Activated CD8-positive, alpha-beta T cell treated with anti-CD3 and anti-CD28 coated beads, Interleukin-2, amount 10 ng/mL, durations not matched to agents 7 days and 5 days (primary cell): Measurements from ENCODE around the gene INPP5F. TPM values are rescaled to one million over a fixed set of nuclear protein-coding genes. Genes with fewer than 3 reads are reported as not detected.
"Not testable (repeated sequence)": the region's sequence is repeated elsewhere in the genome, so short reads cannot be mapped to it uniquely, and the experiment has no call there.

Experiments
- ATAC-seq: fragments of 150-1000 bp; cut with Tn5 transposase; one replicate; pipeline ENCODE4 v1.10.0; 2021; ENCODE audit warnings: moderate library complexity
- CTCF ChIA-PET: fragments of 350-600 bp; sonication (Branson Sonifier 250); formaldehyde crosslinking; loops from one replicate; lab custom pipeline; 2021; ENCODE audit warnings: antibody characterized with exemption; lab: Charles Lee
- POLR2A ChIA-PET: fragments of 350-600 bp; sonication (Branson Sonifier 250); formaldehyde crosslinking; loops from one replicate; lab custom pipeline; 2021; ENCODE audit warnings: antibody characterized with exemption; lab: Charles Lee
- DNase-seq: peaks from one replicate; pipeline ENCODE4 v3.0.0-alpha.2; 2020
- H3K27ac Mint-ChIP-seq: one replicate; pipeline ENCODE4 v1.8.0; 2021; ENCODE audit warnings: mild to moderate bottlenecking, mixed read lengths
- H3K27me3 Mint-ChIP-seq: one replicate; pipeline ENCODE4 v1.8.0; 2021; ENCODE audit warnings: low read depth, mixed read lengths
- H3K36me3 Mint-ChIP-seq: one replicate; pipeline ENCODE4 v1.8.0; 2021; ENCODE audit warnings: low read depth, mixed read lengths
- H3K4me1 Mint-ChIP-seq: one replicate; pipeline ENCODE4 v1.8.0; 2021; ENCODE audit warnings: low read depth, mixed read lengths
- H3K4me3 Mint-ChIP-seq: one replicate; pipeline ENCODE4 v1.8.0; 2021; ENCODE audit warnings: mild to moderate bottlenecking, mixed read lengths
- H3K9me3 Mint-ChIP-seq: one replicate; pipeline ENCODE4 v1.8.0; 2022; ENCODE audit warnings: mixed read lengths; ENCODE audit not compliant: insufficient read depth
- total RNA-seq, 2 experiments: library from RNA; stranded (reverse); gene quantifications; one replicate each; pipeline ENCODE4 v1.2.3, GENCODE V29; 2021

The INPP5F gene
- total RNA-seq, 2 experiments from 2014 or later: 15.9 to 17.6 TPM

DNA sequence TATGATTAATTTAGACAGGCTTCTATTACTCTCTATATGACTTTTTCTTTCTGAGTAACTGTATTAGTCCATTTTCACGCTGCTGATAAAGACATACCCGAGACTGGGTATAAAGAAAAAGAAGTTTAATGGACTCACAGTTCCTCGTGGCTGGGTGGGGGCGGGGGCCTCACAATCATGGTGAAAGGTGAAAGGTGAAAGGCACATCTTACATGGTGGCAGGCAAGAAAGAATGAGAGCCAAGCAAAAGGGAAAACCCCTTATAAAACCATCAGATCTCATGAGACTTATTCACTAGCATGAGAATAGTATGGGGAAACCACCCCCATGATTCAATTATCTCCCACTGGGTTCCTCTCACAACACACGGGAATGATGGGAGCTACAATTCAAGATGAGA is 18.5 kb upstream of the INPP5F start:
- H3K27ac Mint-ChIP-seq, ATAC-seq, DNase-seq, POLR2A ChIA-PET, H3K4me3 Mint-ChIP-seq, CTCF ChIA-PET, H3K27me3 Mint-ChIP-seq: not testable (repeated sequence)
- Mint-ChIP-seq H3K36me3 (peaks cover 18% of the 10 kb centered on the region), H3K4me1 (peaks cover 27% of the 10 kb centered on the region), H3K9me3 (peaks cover 21% of the 10 kb centered on the region)

DNA sequence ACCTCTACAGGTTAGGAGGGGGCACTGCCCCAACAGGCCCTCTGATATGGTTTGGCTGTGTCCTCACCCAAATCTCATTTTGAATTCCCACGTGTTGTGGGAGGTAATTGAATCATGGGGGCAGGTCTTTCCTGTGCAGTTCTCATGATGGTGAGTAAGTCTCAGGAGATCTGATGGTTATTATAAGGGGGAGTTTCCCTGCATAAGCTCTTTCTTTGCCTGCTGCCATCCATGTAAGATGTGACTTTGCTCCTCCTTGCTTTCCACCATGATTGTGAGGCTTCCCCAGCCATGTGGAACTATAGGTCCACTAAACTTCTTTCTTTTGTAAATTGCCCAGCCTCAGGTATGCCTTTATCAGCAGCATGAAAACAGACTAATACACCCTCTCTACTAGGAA is 14.9 kb upstream of the INPP5F start:
- DNase-seq, CTCF ChIA-PET, ATAC-seq, H3K4me3 Mint-ChIP-seq, H3K4me1 Mint-ChIP-seq, H3K27ac Mint-ChIP-seq, H3K27me3 Mint-ChIP-seq, POLR2A ChIA-PET: not testable (repeated sequence)
- Mint-ChIP-seq H3K9me3 (peaks cover 15% of the 10 kb centered on the region), H3K36me3 (peaks cover 17% of the 10 kb centered on the region)

DNA sequence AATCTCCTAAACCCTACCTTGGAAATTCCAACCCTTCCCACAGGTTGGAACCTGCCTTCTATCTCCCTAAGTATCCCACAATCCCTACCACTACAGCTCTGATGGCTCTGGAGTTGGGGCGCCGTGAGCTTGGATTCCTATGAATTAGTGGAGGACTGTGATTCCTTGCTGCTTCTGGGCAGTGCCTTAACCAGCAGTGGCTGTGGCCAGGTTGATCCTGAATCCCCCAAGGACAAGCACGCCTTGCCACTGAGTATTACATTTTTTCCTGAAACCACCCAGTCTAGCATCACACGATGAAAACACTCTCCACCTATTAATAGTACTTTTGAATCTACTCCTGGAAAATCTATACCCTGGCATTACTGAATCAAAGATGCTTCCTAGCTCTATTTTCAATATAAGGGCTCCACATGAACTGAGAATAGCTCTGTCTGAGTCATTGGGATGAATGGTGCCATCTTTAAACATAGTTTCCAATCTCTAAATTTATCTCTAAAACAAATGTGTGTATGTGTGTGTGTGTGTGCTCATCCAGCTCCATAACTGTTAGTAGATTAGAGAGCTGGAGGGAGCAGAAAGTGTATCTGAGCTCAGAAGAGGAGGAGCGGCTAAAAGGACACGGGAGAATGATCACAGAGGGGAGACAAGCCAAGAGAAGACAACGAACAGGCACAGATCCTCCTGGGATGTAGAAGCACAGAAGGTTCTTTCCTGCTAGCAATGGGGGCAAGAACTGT is 11.9 kb upstream of the INPP5F start:
- Mint-ChIP-seq H3K36me3 (peaks cover 2% of the 10 kb centered on the region), H3K4me1 (no peaks in the 10 kb centered on the region), H3K4me3 (no peak overlapping the region), H3K27me3 (peaks cover 3% of the 10 kb centered on the region), H3K27ac (no peak overlapping the region), H3K9me3 (no peaks in the 10 kb centered on the region)
- no peak for ATAC-seq
- ChIA-PET CTCF (interaction anchor here (0.6 to 1.4 kb wide), 8 partner anchors 10 to 507 kb away, joined by 3 to 5 read pairs (median 4); partner anchors contain the start of genes GRK5 and INPP5F), POLR2A (interaction anchor here (1.9 kb wide), 1 partner anchor 12 kb away, joined by 8 read pairs; the partner anchor contains the start of gene INPP5F)
- no peak for DNase-seq

DNA sequence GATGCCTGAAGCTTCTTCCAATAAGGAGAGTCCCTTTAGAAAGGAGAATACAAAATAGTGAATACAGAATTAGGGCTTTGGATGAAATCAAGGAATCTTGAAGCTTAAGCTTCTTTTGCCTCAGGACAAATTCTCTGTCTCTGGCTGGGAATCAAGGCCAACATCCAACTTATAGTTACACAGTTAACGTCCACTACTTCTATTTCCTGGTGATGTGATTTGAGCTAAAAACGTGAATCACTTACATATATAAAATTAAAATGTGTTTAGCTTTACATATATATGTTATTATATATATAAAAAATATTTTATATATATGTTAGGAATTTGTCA is 11.4 kb upstream of the INPP5F start:
- Mint-ChIP-seq H3K27ac (no peak overlapping the region), H3K36me3 (peaks cover 2% of the 10 kb centered on the region), H3K4me3 (no peak overlapping the region), H3K4me1 (no peaks in the 10 kb centered on the region), H3K9me3 (no peaks in the 10 kb centered on the region), H3K27me3 (peaks cover 3% of the 10 kb centered on the region)
- POLR2A ChIA-PET: interaction anchor here (1.9 kb wide), 1 partner anchor 12 kb away, joined by 8 read pairs; the partner anchor contains the start of gene INPP5F
- ATAC-seq: no peak
- CTCF ChIA-PET: interaction anchor here (0.6 to 1.4 kb wide), 8 partner anchors 9 to 508 kb away, joined by 3 to 5 read pairs (median 4); partner anchors contain the start of genes GRK5 and INPP5F
- no peak for DNase-seq

DNA sequence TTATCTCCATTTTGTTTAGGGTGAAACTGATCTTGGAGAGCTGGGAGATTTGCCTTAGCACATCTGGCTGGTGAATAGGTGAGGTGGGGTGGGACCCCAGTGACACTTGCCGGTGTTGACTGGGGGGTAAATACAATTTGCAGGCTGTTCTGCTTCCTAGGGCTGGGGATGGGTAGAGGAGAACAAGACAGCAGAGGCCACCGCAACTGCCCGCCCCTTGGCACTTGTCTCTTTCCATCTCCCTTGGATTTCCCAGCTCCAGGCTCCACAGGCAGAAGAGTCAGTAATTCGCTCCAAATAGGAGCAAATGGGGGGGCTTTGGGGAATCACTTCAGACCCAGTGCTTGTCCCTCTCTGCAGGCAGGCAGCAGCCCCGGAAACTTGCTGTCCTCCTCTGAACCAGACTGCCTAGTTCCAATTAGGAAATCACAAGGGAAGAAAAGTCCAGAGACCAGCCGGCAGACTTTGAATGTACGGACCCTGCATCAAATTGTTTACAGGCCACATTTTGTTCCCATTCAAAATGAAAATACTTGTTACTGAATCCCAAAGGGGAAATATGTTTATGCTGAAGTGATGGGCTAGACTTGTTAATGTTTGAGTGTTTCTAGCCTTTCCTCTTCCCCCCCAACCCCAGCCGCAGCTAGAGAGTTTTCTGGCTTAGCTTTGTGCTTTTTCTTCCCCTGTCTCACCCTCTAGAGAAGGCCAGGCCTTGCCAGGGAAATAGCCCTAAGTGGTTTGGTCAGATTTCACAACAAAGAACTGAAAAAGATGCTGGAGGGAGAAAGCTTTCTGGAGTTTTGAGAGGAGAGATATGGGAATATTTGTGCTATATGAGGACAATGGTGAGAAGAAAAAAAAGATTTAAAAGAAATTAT is 10.0 kb upstream of the INPP5F start:
- no peaks in the 10 kb centered on the region for H3K36me3 Mint-ChIP-seq
- H3K27me3 Mint-ChIP-seq: peaks cover 3% of the 10 kb centered on the region
- no peaks in the 10 kb centered on the region for H3K4me1 Mint-ChIP-seq
- no peak overlapping the region for H3K27ac Mint-ChIP-seq
- CTCF ChIA-PET: interaction anchor here (1.4 to 2.0 kb wide), 2 partner anchors 10 to 29 kb away, joined by 6 to 10 read pairs; partner anchors contain the start of gene INPP5F
- no peaks in the 10 kb centered on the region for H3K9me3 Mint-ChIP-seq
- no peak overlapping the region for H3K4me3 Mint-ChIP-seq
- ATAC-seq (no peak), DNase-seq (no peak)
- POLR2A ChIA-PET: interaction anchor here (1.5 kb wide), 1 partner anchor 10 kb away, joined by 4 read pairs; the partner anchor contains the start of gene INPP5F

DNA sequence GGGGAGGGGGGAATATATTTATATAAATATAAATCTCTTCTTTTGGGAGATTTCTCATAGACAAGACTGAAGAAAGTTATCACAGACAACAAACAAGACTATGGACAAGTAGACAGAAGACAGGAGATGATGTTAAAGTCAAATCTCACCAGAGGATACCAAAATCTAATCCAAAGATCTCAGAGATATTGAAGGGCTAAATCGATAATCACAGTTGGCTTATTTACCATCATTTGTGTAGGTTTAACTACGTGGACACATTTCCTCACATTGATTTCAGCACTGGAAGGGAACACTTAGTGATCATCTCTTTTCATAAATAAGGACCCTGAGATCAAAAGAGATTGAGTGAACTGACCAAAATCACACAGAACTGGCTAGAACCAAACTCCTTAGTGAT is 2.7 kb upstream of the INPP5F start:
- DNase-seq: no peak
- Mint-ChIP-seq H3K9me3 (no peaks in the 10 kb centered on the region), H3K36me3 (no peaks in the 10 kb centered on the region), H3K27me3 (no peaks in the 10 kb centered on the region), H3K27ac (no peak overlapping the region), H3K4me1 (peaks cover 33% of the 10 kb centered on the region), H3K4me3 (no peak overlapping the region)
- ChIA-PET CTCF (interaction anchor here (0.8 kb wide), 1 partner anchor 27 kb away, joined by 3 read pairs; no protein-coding TSS in a partner anchor), POLR2A (no interaction called here)
- ATAC-seq: no peak

DNA sequence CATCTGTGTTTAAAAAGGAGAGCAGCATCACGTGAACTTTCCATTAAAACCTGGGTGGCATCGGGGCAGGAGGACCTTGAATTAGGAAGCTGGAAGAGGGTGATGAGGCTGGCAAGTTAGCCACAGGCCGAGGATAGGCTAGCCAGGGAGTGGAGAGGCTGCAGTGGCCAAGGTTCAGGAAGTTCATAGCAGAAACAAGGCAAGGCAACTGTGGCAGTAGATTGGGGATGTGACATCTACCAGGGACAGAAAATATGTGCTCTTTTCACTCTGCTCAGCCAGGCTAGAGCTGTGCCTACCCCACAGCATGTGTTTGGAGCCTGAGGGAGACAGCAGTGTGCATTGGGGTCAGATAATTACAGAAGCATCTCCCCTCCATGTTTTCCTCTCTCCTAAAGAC is 2.2 kb upstream of the INPP5F start:
- no peak for ATAC-seq
- DNase-seq: no peak
- H3K27ac Mint-ChIP-seq: no peak overlapping the region
- no peaks in the 10 kb centered on the region for H3K9me3 Mint-ChIP-seq
- no peaks in the 10 kb centered on the region for H3K36me3 Mint-ChIP-seq
- POLR2A ChIA-PET: no interaction called here
- CTCF ChIA-PET: interaction anchor here (0.8 to 5.7 kb wide), 4 partner anchors 10 to 136 kb away, joined by 3 to 57 read pairs (median 6); no protein-coding TSS in a partner anchor
- peaks cover 38% of the 10 kb centered on the region for H3K4me1 Mint-ChIP-seq
- no peak overlapping the region for H3K4me3 Mint-ChIP-seq
- H3K27me3 Mint-ChIP-seq: no peaks in the 10 kb centered on the region

DNA sequence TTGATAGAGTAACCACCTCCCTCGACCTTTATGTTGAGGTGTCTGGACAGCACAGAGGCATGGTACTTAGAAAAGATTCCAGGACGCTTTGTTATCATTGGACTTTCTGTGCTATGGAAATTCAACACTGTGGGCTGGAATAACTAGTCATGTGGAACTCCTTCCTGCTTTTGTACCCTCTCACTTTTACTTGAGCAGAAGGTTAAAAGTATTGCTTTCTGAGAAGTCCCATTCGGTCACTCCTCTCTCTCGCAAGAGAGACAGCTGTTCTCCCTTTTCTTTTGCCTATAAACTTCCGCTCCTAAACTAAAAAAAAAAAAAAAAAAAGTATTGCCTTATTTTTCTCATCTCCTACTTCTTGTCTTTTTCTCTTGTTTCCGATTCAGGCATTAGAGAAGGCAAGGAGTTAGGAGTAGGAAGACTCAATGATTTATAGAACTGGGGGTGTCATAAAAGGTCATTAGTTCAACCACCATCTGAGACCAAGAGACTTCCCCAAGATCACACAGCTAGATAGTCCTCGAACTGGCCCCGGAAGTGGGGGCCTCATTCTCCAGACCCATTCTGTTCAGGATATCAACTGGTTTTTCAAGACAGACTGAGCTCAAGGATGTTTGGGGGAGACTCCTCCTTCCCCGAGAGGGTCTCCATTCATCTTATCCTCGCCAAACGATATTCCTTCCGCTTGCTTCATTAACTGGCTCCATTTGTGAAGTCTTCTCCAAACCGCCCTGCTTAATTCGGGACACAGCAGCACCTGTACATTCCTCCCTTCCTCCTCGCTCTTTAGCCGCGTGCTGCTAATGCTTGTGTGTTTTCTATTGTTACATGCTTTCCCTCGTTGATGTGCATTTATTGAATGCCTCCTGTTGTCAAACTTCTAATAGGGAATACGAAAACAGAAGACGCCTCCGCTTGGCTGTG is 995 bp upstream of the INPP5F start:
- no peak for ATAC-seq
- CTCF ChIA-PET: interaction anchor here (0.7 to 5.7 kb wide), 15 partner anchors 9 to 182 kb away, joined by 3 to 57 read pairs (median 5); partner anchors contain the start of gene RGS10
- no peak for DNase-seq
- peaks cover 46% of the 10 kb centered on the region for H3K4me1 Mint-ChIP-seq
- H3K27ac Mint-ChIP-seq: peak overlapping the region; percentile 65
- no peaks in the 10 kb centered on the region for H3K27me3 Mint-ChIP-seq
- H3K4me3 Mint-ChIP-seq: peak overlapping the region; percentile 74
- H3K36me3 Mint-ChIP-seq: no peaks in the 10 kb centered on the region
- POLR2A ChIA-PET: interaction anchor here (0.6 to 2.2 kb wide), 10 partner anchors 9 to 148 kb away, joined by 3 to 20 read pairs (median 4); partner anchors contain the start of genes BAG3 and MCMBP
- no peaks in the 10 kb centered on the region for H3K9me3 Mint-ChIP-seq

DNA sequence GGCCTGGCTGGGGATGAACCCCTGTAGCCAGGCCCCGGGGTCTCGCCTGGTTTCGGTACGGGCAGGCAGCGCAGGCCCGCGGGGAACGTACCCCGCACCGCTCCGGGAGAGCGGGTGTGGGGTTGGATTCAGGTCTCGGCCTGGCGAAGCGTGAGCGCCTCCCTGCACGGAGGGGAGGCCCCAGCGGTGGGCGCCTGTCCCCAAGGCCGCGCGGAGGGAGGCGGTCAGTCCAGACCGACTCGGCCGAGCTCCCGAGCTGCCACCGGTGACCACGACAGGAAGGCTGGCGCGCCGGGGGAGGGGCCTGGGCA is 378 bp upstream of the INPP5F start:
- DNase-seq: no peak
- Mint-ChIP-seq H3K4me1 (peaks cover 46% of the 10 kb centered on the region), H3K27me3 (no peaks in the 10 kb centered on the region), H3K4me3 (peak overlapping the region; percentile 74), H3K9me3 (no peaks in the 10 kb centered on the region), H3K36me3 (peaks cover 4% of the 10 kb centered on the region), H3K27ac (peak overlapping the region; percentile 65)
- POLR2A ChIA-PET: interaction anchor here (0.5 to 2.2 kb wide), 13 partner anchors 9 to 1697 kb away, joined by 3 to 20 read pairs (median 3); partner anchors contain the start of genes BAG3 and MCMBP
- CTCF ChIA-PET: interaction anchor here (0.7 to 5.7 kb wide), 12 partner anchors 9 to 183 kb away, joined by 3 to 57 read pairs (median 6); partner anchors contain the start of gene RGS10
- ATAC-seq: no peak

DNA sequence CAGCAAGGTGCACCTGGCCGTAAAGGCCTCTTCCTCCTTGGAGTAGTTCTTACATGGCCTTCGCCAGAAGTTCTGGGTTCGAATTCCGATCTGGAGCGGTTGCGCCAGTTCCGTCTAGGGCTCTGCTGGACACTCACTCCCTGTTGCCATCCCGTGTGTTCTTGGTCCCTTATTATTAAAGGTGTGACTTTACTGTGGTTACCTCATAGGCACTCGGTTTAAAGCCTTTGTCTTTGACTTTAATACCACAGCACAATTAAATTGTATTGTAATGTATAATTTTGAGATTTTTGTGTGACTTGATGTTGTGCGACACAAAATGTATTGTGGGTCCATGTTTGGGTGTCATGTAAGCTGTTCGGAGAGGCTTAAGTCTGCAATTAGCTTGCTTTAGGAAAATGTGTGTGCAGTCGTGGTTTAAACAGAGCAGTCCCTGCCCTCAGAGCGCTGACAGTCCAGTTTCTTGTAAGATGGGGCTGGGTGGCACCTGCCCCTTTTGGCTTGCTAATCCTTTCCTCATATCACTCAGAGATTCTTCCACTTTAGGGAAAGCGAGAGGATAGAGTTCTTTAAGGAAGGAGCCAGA is 919 bp downstream of the INPP5F start:
- no peak for ATAC-seq
- H3K9me3 Mint-ChIP-seq: no peaks in the 10 kb centered on the region
- peaks cover 7% of the 10 kb centered on the region for H3K36me3 Mint-ChIP-seq
- no peaks in the 10 kb centered on the region for H3K27me3 Mint-ChIP-seq
- no peak for DNase-seq
- POLR2A ChIA-PET: interaction anchor here (1.0 to 2.2 kb wide), 6 partner anchors 8 to 146 kb away, joined by 3 to 20 read pairs (median 8); partner anchors contain the start of gene MCMBP
- peaks cover 46% of the 10 kb centered on the region for H3K4me1 Mint-ChIP-seq
- CTCF ChIA-PET: interaction anchor here (1.0 to 5.7 kb wide), 9 partner anchors 8 to 147 kb away, joined by 3 to 57 read pairs (median 6); no protein-coding TSS in a partner anchor
- peak overlapping the region; percentile 87 for H3K4me3 Mint-ChIP-seq
- peak overlapping the region; percentile 81 for H3K27ac Mint-ChIP-seq
